Activated T-helper 1 cell treated with anti-CD3 and anti-CD28 coated beads, Interleukin-12 subunit alpha, Interleukin-12 subunit beta, Interleukin-2, Interleukin-4 antibody, amounts not matched to agents 30 ng/mL and 10 ng/mL and 1 ng/mL, durations not matched to agents 14 hours and 24 hours and 36 hours (primary cell): ENCODE data around the gene TRA2B. TPM values are rescaled to one million over a fixed set of nuclear protein-coding genes. Genes with fewer than 3 reads are reported as not detected.
"Not testable (repeated sequence)": the region's sequence is repeated elsewhere in the genome, so short reads cannot be mapped to it uniquely, and the experiment has no call there.

ENCODE experiments used
- DNase-seq: peaks from one replicate; pipeline ENCODE4 v3.0.0; 2021; ENCODE audit warnings: low spot score
- H3K27ac Mint-ChIP-seq: one replicate; pipeline ENCODE4 v1.8.0; 2021; ENCODE audit warnings: mild to moderate bottlenecking, mixed read lengths
- H3K27me3 Mint-ChIP-seq: one replicate; pipeline ENCODE4 v1.8.0; 2022; ENCODE audit warnings: mild to moderate bottlenecking, moderate library complexity, mixed read lengths; ENCODE audit not compliant: insufficient read depth
- H3K36me3 Mint-ChIP-seq: one replicate; pipeline ENCODE4 v1.8.0; 2021; ENCODE audit warnings: low read depth, mixed read lengths
- H3K4me1 Mint-ChIP-seq: one replicate; pipeline ENCODE4 v1.8.0; 2021; ENCODE audit warnings: low read depth, mixed read lengths
- H3K4me3 Mint-ChIP-seq: one replicate; pipeline ENCODE4 v1.8.0; 2021; ENCODE audit warnings: mild to moderate bottlenecking, moderate library complexity, mixed read lengths
- H3K9me3 Mint-ChIP-seq: one replicate; pipeline ENCODE4 v1.8.0; 2021; ENCODE audit warnings: mixed read lengths
- intact Hi-C: fragments of 100-400 bp; cut with micrococcal nuclease; formaldehyde crosslinking; loops from one replicate; pipeline ENCODE4 v1.15.1; 2024
- total RNA-seq: library from RNA; stranded (reverse); gene quantifications from 2 replicates; pipeline ENCODE4 v1.2.3, GENCODE V29; 2022

TRA2B gene
- total RNA-seq, 1 donor from 2014 or later, result 279 TPM

- DNase-seq, result no peak
- H3K4me3 Mint-ChIP-seq, result no peak overlapping the region
- intact Hi-C loops, result no loop called here
- H3K36me3 Mint-ChIP-seq, result peaks cover 52% of the 10 kb centered on the region
- H3K9me3 Mint-ChIP-seq, result no peaks in the 10 kb centered on the region
- no peaks in the 10 kb centered on the region for H3K27me3 Mint-ChIP-seq
- H3K27ac Mint-ChIP-seq, result peak overlapping the region; percentile 9
- peaks cover 6% of the 10 kb centered on the region for H3K4me1 Mint-ChIP-seq
Measured at GRCh38 chr3:185914911-185915629, 22.7 kb downstream of the TRA2B start.

DNA sequence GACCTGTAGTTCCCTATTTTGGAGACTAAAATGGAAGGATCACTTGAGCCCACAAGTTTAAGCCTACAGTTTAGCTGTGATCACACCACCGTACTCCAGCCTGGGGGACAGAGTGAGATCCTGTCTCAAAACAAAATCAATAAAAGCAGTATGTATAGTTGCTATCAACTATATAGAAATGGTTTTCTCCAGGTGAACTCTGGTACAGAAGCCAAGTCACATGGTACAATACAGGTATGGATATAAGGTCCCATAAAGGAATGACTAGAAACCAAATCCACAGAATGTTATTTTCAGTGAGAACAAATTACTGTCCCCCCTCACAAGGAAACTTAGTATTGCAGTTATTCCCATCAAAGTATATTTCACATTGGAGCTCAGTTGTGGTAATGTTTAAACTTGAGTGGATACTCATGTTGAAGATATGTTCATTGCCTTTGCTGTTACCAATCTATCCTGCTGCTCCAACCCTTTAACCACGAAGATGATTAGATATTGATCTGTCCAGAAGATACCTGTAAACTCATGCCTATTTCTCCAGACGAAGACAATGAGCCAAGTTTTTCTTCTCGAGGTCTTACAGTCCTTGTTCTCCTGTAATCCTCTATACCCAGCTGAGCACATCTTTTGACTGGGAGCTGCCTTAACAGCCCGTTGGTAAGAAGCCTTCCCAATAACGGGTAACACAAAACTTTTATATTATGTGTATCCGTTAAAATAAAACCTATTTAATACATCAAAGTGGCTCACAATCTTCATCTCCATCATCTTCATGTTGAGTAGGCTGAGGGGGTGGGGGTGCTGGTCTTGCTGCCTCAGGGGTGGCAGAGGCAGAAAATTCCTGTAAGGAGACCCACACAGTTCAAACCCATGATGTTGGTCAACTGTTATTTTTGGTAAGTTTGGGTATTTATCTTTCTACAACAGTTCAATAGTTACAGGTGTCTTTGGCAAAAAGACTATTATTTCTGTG, 24.6 kb downstream of the TRA2B start:
- no peak for DNase-seq
- no peak overlapping the region for H3K4me3 Mint-ChIP-seq
- no peaks in the 10 kb centered on the region for H3K9me3 Mint-ChIP-seq
- intact Hi-C loops, result no loop called here
- no peak overlapping the region for H3K27ac Mint-ChIP-seq
- peaks cover 40% of the 10 kb centered on the region for H3K36me3 Mint-ChIP-seq
- H3K4me1 Mint-ChIP-seq, result peaks cover 6% of the 10 kb centered on the region
- H3K27me3 Mint-ChIP-seq, result no peaks in the 10 kb centered on the region

DNA sequence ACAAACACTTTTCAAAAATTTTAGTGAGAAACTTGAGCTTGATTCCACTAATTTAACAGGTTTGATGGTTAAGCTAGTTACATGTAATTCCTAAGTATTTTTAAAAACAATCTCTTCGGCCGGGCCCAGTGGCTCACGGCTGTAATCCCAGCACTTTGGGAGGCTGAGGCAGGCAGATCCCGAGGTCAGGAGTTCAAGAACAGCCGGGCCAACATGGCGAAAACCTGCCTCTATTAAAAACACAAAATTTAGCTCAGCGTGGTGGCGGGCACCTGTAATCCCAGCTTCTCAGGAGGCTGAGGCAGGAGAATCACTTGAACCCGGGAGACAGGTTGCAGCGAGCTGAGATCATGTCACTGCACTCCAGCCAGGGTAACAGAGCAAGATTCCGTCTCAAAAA, 25.3 kb downstream of the TRA2B start:
- DNase-seq, result no peak
- H3K36me3 Mint-ChIP-seq, result peaks cover 38% of the 10 kb centered on the region
- peaks cover 6% of the 10 kb centered on the region for H3K4me1 Mint-ChIP-seq
- H3K4me3 Mint-ChIP-seq, result no peak overlapping the region
- no peaks in the 10 kb centered on the region for H3K9me3 Mint-ChIP-seq
- no peaks in the 10 kb centered on the region for H3K27me3 Mint-ChIP-seq
- H3K27ac Mint-ChIP-seq, result no peak overlapping the region
- intact Hi-C loops, result no loop called here

- H3K9me3 Mint-ChIP-seq, DNase-seq, intact Hi-C loops, H3K27ac Mint-ChIP-seq, H3K4me1 Mint-ChIP-seq, H3K4me3 Mint-ChIP-seq, H3K27me3 Mint-ChIP-seq: not testable (repeated sequence)
- H3K36me3 Mint-ChIP-seq, result peaks cover 23% of the 10 kb centered on the region
Measured at GRCh38 chr3:185911076-185911448, 26.8 kb downstream of the TRA2B start.

DNA sequence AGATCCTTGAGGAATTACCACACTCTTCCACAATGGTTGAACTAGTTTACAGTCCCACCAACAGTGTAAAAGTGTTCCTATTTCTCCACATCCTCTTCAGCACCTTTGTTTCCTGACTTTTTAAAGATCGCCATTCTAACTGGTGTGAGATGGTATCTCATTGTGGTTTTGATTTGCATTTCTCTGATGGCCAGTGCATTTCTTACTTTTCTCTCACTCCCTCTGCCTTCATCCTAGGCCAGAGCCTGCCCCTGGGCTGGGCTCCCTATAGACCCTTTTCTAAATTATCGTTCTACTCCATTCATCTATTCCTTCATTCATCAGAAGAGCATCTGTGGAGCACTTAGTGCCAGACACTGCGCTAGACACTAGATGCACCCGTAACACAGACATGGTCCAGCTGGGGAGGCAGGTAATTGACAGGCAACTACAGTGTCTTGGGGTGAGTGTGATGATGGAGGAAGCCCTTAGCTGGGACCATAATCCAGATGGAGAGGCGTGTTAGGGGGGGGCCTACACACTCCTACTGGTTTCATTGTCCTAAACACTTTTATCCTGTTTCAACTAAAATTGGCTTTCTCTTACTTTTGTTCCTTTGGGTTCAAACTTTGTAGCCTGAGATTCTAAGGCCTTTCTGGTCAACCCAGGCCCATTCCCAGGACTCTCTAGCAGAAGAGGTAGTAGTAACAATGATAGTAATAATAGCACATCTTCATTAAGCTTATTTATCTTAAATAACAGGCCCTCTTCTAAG, 27.3 kb downstream of the TRA2B start:
- intact Hi-C loops, H3K4me3 Mint-ChIP-seq, H3K4me1 Mint-ChIP-seq, H3K27me3 Mint-ChIP-seq, H3K27ac Mint-ChIP-seq, DNase-seq, H3K9me3 Mint-ChIP-seq: not testable (repeated sequence)
- peaks cover 18% of the 10 kb centered on the region for H3K36me3 Mint-ChIP-seq

DNA sequence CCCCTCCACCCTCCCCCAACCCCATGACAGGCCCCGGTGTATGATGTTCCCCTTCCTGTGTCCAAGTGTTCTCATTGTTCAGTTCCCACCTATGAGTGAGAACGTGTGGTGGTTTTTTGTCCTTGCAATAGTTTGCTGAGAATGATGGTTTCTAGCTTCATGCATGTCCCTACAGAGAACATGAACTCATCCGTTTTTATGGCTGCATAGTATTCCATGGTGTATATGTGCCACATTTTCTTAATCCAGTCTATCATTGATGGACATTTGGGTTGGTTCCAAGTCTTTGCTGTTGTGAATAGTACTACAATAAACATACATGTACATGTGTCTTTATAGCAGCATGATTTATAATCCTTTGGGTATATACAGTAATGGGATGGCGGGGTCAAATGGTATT, 27.9 kb downstream of the TRA2B start:
- DNase-seq, intact Hi-C loops, H3K4me1 Mint-ChIP-seq, H3K9me3 Mint-ChIP-seq, H3K27me3 Mint-ChIP-seq, H3K27ac Mint-ChIP-seq, H3K4me3 Mint-ChIP-seq: not testable (repeated sequence)
- H3K36me3 Mint-ChIP-seq, result peaks cover 14% of the 10 kb centered on the region

DNA sequence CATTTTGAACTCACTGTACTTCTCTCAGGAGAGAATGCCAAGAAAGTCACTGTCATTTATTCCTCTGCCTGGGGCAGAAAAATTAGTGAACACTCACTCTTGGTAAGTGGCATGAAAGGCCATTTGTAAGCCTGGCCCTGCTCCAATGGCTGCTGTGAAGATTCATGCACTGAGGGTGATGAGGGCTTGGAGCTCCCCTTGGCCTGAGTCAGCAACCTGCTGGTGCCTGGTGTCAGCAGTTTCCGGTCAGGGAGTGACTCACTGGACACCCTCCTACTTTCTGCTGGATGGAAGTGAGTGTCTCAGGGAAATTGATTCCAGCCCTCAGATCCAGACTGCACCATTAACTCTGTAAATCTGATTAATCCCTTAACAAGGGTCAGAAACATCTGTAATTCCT, 37.6 kb downstream of the TRA2B start:
- Mint-ChIP-seq H3K4me3 (no peak overlapping the region), H3K36me3 (no peaks in the 10 kb centered on the region), H3K4me1 (no peaks in the 10 kb centered on the region), H3K27me3 (peaks cover 11% of the 10 kb centered on the region), H3K9me3 (no peaks in the 10 kb centered on the region), H3K27ac (no peak overlapping the region)
- no peak for DNase-seq
- intact Hi-C loops, result no loop called here

DNA sequence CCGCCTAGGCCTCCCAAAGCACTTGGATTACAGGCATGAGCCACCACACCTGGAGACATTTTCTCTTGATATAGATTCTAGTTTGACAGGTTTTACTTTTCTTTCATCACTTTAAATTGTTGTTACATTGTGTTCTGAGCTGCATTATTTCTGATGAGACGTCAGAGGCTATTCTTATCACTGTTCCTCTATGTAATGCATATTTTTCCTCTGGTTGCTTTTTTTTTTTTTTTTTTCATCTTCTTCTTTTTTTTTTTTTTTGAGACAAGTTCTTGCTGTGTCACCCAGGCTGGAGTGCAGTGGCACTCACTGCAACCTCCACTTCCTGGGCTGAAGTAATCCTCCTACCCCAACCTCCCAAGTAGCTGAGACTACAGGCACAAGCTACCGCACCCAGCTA, 41.2 kb downstream of the TRA2B start:
- H3K4me1 Mint-ChIP-seq, result no peaks in the 10 kb centered on the region
- peaks cover 10% of the 10 kb centered on the region for H3K27me3 Mint-ChIP-seq
- H3K9me3 Mint-ChIP-seq, result no peaks in the 10 kb centered on the region
- H3K27ac Mint-ChIP-seq, result no peak overlapping the region
- DNase-seq, result no peak
- no peak overlapping the region for H3K4me3 Mint-ChIP-seq
- H3K36me3 Mint-ChIP-seq, result no peaks in the 10 kb centered on the region
- intact Hi-C loops, result no loop called here

DNA sequence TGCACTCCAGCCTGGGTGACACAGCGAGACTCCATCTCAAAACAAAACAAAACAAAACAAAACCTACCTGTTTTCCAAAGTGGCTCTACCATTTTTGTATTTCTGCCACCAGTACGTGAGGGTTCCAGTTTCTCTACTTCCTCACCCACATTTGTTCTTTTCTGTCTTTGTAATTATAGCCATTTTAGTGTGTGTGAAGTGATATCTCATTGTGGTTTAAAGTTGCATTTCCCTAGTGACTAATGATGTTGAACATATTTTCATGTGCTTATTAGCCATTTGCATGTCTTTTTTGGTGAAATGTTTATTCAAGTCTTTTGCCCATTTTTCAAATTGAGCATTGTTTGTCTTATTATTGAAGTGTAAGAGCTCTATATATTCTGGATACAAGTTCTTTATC, 50.7 kb downstream of the TRA2B start:
- DNase-seq, result no peak
- Mint-ChIP-seq H3K27me3 (peaks cover 9% of the 10 kb centered on the region), H3K4me3 (no peak overlapping the region), H3K36me3 (no peaks in the 10 kb centered on the region), H3K27ac (no peak overlapping the region), H3K4me1 (no peaks in the 10 kb centered on the region), H3K9me3 (no peaks in the 10 kb centered on the region)
- intact Hi-C loops, result no loop called here

DNA sequence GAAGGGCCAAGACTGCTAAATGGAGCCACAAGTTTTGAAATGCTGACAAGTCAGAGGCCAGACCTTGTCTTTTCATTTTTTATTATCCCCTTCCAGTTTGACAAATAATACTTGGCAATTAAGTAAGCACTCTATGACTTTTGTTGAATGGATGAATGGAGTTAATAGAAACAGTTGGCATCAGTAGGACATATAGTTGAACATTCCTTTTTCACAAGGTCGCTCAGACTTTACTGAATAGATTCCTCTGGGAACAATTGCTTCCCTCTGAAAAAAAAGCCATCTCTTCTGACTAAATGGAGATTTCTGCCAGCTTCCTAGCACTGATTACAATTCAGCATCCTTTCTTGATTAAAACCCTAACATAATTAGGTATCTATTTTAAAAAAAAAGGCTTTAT, 53.2 kb downstream of the TRA2B start:
- H3K9me3 Mint-ChIP-seq, result no peaks in the 10 kb centered on the region
- intact Hi-C loops, result no loop called here
- H3K27me3 Mint-ChIP-seq, result peaks cover 7% of the 10 kb centered on the region
- no peaks in the 10 kb centered on the region for H3K4me1 Mint-ChIP-seq
- no peak for DNase-seq
- no peaks in the 10 kb centered on the region for H3K36me3 Mint-ChIP-seq
- H3K4me3 Mint-ChIP-seq, result no peak overlapping the region
- no peak overlapping the region for H3K27ac Mint-ChIP-seq

- Mint-ChIP-seq H3K36me3 (no peaks in the 10 kb centered on the region), H3K4me1 (no peaks in the 10 kb centered on the region), H3K27ac (no peak overlapping the region), H3K4me3 (no peak overlapping the region), H3K27me3 (peaks cover 7% of the 10 kb centered on the region), H3K9me3 (no peaks in the 10 kb centered on the region)
- intact Hi-C loops, result no loop called here
- DNase-seq, result no peak
Measured at GRCh38 chr3:185881926-185882325, 55.9 kb downstream of the TRA2B start.

DNA sequence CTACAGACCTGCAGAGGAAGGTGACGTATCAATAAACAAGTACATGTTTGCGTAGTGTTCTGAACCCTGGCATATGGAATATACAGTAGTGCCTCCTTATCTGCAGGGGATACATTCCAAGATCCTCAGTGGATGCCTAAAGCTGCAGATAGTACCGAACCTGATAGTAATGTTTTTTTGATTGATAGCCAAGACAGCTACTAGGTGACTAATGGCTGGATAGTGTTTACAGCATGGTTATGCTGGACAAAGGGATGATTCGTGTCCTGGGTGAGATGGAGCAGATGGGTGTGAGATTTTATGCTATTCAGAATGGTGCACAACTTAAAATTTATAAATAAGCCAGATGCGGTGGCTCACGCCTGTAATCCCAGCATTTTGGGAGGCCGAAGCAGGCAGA, 57.2 kb downstream of the TRA2B start:
- no peak for DNase-seq
- H3K36me3 Mint-ChIP-seq, result no peaks in the 10 kb centered on the region
- H3K9me3 Mint-ChIP-seq, result no peaks in the 10 kb centered on the region
- H3K4me1 Mint-ChIP-seq, result no peaks in the 10 kb centered on the region
- no peak overlapping the region for H3K27ac Mint-ChIP-seq
- H3K27me3 Mint-ChIP-seq, result peaks cover 5% of the 10 kb centered on the region
- intact Hi-C loops, result no loop called here
- H3K4me3 Mint-ChIP-seq, result no peak overlapping the region

DNA sequence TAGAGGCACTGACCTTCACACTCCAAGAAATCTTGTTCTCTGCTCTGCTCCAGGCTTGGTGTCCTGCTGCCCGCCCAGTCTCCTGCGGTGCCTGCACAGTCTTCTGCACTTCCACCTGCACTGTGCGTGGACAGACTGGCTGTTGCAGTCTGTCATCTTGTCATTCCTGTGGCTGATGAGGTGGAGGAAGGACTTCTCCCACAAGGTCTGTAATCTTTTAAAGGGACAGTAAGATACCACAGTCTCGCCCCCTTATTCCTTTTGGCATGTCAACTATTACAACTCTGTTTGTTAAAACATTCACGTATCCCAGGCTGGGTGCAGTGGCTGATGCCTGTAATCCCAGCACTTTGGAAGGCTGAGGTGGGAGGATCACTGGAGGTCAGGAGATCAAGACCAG, 58.9 kb downstream of the TRA2B start:
- H3K4me3 Mint-ChIP-seq, result no peak overlapping the region
- no peaks in the 10 kb centered on the region for H3K36me3 Mint-ChIP-seq
- H3K4me1 Mint-ChIP-seq, result no peaks in the 10 kb centered on the region
- DNase-seq, result no peak
- no peak overlapping the region for H3K27ac Mint-ChIP-seq
- intact Hi-C loops, result no loop called here
- peaks cover 5% of the 10 kb centered on the region for H3K27me3 Mint-ChIP-seq
- H3K9me3 Mint-ChIP-seq, result no peaks in the 10 kb centered on the region
